Dermis microvascular lymphatic vessel endothelial cell (primary cell): ENCODE data around the gene GATA3. TPM values are rescaled to one million over a fixed set of nuclear protein-coding genes. Genes with fewer than 3 reads are reported as not detected.

Source experiments
- DNase-seq, 2 donors: peaks; one replicate each; pipeline versions ENCODE4 v3.0.0 to v3.0.0-alpha.2; 2010; ENCODE audit warnings: low read depth in 2 of 2
- total RNA-seq: library from RNA; depleted of rRNA; stranded (reverse); fragments of >200 nt; gene quantifications from 2 replicates; pipeline ENCODE4 v1.2.1, GENCODE V29; 2014

The GATA3 gene
- total RNA-seq, 1 donor from 2014 or later: under 0.01 TPM

- DNase-seq: no peak
Observed at GRCh38 chr10:8100366-8100765, 45.9 kb downstream of the GATA3 start.

GRCh38 chr10:8102708-8103401, 48.4 kb downstream of the GATA3 start:
- DNase-seq: no peak

DNA sequence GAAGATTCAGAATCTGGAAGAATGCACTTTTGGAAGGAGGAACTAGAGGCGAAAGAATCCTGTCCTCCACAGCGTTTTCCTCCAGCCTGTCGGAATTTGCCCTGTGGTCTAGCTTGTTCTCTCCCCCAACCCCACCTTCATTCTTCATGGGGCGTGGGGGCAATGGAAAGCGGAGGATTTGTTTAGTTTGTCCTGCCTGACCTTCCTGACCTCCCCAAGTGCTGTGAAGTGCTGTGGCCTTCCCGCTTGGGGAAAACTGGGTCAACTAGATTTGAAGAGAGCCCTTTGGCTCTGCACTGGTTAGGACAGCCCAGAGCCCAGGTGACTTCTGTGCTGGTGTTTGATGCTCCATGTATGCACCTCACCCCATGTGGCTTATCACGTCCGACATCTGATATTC, 49.1 kb downstream of the GATA3 start:
- no peak for DNase-seq

GRCh38 chr10:8104005-8104404, 49.5 kb downstream of the GATA3 start:
- no peak for DNase-seq

GRCh38 chr10:8104721-8105120, 50.2 kb downstream of the GATA3 start:
- DNase-seq: no peak

GRCh38 chr10:8105932-8106331, 51.4 kb downstream of the GATA3 start:
- DNase-seq: no peak

DNA sequence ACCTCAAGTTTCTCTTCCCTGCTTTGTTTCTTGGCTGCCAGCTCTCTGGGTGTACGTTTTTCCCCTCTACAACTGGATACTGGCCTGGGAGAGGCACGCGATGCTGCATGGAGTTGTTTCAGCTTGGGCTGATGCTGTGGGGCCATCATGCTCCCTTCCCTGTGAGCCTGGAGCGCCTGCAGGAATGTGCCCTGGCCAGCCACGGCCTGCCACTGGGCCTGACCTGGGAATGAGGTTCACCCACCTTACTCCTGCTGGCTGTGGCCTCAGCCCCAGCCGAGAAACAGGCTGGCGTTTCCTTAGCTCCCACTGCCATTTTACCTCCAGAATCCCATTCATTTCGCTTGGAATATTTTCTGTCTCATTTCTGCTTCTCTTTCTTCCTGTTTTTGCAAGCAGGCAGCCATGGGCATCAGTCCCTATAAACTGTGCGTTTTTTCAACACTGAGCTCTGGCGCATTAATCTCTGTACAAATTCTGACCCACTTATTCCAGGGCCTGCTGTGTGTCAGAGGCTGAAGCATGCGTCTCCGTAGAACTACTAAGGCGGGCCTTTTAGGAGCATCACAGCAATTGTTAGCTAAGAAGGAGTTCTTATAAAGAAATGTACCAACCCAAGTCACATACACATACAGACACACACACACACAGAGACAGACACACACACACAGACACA, 57.9 kb downstream of the GATA3 start:
- no peak for DNase-seq

DNA sequence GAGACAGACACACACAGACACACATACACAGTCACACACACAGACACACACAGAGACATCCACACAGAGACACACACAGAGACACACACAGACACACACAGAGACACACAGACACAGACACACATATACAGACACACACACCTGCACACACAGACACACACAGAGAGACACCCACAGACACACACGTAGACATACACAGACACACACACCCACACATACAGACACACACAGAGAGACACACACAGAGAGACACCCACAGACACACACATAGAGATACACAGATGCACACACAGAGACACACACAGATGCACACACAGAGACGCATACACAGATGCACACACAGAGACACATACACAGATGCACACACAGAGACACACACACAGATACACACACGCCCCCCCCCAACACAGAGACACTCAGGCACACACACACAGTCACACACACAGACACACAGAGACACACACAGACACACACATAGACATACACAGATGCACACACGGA, 58.5 kb downstream of the GATA3 start:
- DNase-seq: no peak

DNA sequence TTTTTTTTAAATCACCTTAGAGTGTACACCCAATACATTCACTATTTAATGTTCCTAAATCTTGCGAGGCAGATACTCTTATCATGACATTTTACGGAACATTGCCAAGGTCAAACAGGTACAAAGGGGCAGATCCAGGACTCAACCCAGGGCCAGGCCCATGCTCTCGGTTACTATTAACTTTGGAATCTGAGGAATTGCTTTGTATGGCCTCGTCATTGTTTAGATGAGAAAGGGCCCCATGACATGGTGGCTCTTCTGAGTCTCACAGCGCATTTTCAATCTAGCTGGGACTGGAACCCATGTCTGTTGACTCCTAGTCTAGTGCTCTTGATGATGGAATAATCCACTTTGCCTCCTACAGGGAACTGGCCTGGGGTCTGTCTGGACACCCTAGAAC, 59.1 kb downstream of the GATA3 start:
- DNase-seq: no peak

DNA sequence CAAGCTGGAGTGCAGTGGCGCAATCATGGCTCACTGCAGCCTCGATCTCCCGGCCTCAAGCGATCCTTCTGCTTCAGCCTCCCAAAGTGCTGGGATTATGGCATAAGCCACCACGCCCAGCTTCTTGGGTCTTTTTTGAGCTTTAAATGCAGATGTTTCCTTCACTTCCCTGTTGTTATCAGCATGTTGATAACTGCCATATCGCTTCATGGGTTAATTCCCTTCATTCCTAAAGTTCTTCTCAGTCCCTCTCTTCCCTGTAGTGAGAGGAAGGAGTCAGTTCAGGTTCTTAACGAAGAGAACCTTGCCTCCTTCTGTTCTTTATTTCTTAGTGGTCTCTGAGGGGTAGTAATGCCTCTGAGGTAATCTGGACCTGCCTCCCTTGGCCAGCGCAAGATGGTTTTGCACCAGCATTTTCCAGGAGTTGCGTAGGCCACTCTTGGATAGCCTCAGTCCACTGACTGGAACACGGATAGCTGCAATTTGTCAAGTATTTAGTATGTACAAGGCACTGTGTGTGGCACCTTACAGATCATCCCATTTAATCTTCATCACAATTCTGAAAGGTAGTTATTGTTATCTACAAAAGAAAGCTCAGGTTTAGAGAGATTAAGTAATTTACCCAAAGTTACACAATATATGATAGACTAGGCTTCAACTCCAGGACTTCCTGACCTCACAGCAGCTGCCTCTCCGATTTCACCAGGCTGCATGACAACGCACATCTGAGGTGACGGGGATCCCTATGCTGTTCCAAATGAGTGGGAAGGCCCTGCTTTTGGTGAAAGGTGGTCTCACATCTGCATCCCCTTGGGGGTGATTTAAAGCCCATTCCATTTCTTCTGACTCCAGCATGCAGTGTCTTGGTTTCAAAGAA, 60.5 kb downstream of the GATA3 start:
- DNase-seq: no peak

- no peak for DNase-seq
Observed at GRCh38 chr10:8115618-8115980, 61.1 kb downstream of the GATA3 start.

DNA sequence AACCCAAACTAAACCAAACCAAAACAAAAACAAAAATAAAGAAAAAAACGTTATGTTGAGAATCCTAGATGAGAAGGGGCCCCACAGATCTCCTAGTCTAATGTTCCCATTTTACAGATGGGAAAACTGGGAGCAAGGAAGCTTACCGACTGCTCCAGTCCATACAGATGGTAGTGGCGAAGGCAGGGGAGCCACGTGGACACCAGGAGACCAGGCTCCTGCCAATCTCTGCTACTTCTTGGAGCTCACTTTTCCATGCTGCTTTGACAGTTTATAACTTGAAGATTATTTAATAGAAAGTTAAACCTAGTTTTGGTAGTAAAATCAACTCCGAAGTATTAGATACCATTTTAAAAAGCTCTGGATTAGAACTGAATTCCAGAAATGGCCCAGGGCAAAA, 62.0 kb downstream of the GATA3 start:
- no peak for DNase-seq

GRCh38 chr10:8116926-8117493, 62.5 kb downstream of the GATA3 start:
- DNase-seq: no peak

- DNase-seq: no peak
Observed at GRCh38 chr10:8121201-8121890, 66.9 kb downstream of the GATA3 start.

DNA sequence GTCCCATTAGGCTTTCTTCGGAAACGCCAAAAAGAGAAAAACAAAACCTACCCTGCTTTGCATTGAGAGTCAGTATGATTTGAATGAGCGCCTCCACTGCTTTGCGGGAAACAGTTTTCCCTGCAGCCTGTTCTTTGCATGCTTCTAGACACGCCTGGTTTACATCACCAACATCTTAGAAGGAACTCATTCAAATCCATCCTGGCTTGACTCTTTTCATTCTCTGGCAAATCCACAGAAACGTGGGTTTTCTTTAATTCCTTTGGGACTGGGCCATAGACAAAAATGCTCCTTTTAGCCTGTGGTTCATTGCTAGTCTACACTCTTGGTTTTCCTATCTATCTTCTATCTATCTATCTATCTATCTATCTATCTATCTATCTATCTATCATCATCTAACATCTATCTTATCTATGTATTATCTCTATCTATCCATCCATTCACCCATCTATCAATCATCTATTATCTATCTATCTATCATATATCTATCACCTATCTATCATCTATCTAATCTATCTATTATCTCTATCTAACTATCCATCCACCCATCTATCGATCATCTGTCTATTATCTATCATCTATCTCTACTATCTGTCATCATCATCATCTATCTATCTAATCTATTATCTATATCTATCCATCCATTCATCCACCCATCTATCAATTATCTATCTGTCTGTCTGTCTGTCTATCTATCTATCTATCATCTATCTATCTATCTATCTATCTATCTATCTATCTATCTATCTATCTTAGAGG, 68.3 kb downstream of the GATA3 start:
- no peak for DNase-seq

- DNase-seq: no peak
Observed at GRCh38 chr10:8124436-8124835, 69.9 kb downstream of the GATA3 start.
